ENCODE results near the gene GAPVD1. TPM values are rescaled to one million over a fixed set of nuclear protein-coding genes. Genes with fewer than 3 reads are reported as not detected.

GAPVD1 gene
- total RNA-seq, 1 experiment from 2014 or later: 39.5 TPM

- Histone ChIP-seq H4K91ac (ENCODE audit: insufficient read length, low read depth, low read length) (no peak overlapping the region), H3K23me2 (ENCODE audit: insufficient read length, low read depth, low read length, poor library complexity, severe bottlenecking) (no peaks in the 10 kb centered on the region), H3K4me2 (ENCODE audit: insufficient read depth, insufficient read length, low read length) (no peak overlapping the region), H2AFZ (ENCODE audit: low read length) (no peak overlapping the region), H2BK20ac (ENCODE audit: low read depth, low read length, poor library complexity, severe bottlenecking) (no peak overlapping the region), H3K27ac (ENCODE audit: insufficient read length, low read depth, low read length) (no peak overlapping the region), H3K79me1 (ENCODE audit: insufficient read depth, low read depth, low read length, poor library complexity, severe bottlenecking) (no peaks in the 10 kb centered on the region), H2BK5ac (ENCODE audit: insufficient read length, low read length) (no peak overlapping the region), H3K14ac (ENCODE audit: insufficient read depth, low read length) (no peak overlapping the region), H4K8ac (replicated peaks; ENCODE audit: insufficient read length, low read depth, low read length) (no peak overlapping the region), H3K23ac (ENCODE audit: insufficient read length, low read depth, low read length) (no peak overlapping the region), H2AK5ac (ENCODE audit: insufficient read length, low read length) (no peak overlapping the region), H2BK12ac (ENCODE audit: insufficient read length, low read depth, low read length) (no peak overlapping the region), H3K56ac (ENCODE audit: insufficient read length, low read depth, low read length) (no peak overlapping the region), H3K9ac (ENCODE audit: extremely low read depth, insufficient read length, low read length) (no peak overlapping the region), H3K18ac (ENCODE audit: insufficient read length, low read depth, low read length) (no peak overlapping the region), H4K20me1 (ENCODE audit: control insufficient read depth, insufficient read depth, insufficient read length) (no peaks in the 10 kb centered on the region), H3K9me3 (ENCODE audit: control insufficient read depth, low read depth, low read length) (no peaks in the 10 kb centered on the region), H3T11ph (ENCODE audit: low read length) (no peak overlapping the region), H2BK120ac (ENCODE audit: low read depth, low read length, poor library complexity, severe bottlenecking) (no peak overlapping the region), H3K27me3 (ENCODE audit: insufficient read depth, low read length) (no peaks in the 10 kb centered on the region), H3K4me1 (ENCODE audit: insufficient read depth, low read length) (no peaks in the 10 kb centered on the region), H2BK15ac (ENCODE audit: low read depth, low read length) (no peak overlapping the region), H3K79me2 (ENCODE audit: insufficient read depth, low read length) (no peaks in the 10 kb centered on the region), H4K5ac (ENCODE audit: insufficient read length, low read depth, low read length) (no peak overlapping the region), H3K4ac (ENCODE audit: low read depth, low read length) (no peak overlapping the region)
- H3K9me3 Mint-ChIP-seq: no peaks in the 10 kb centered on the region
- peaks cover 0 to 77% (median 46%) of the 10 kb centered on the region in 3 experiments; a peak in 6 of 7 replicates for H3K36me3 Mint-ChIP-seq (ENCODE audit: insufficient read depth in 1 of 3, low read depth in 3 of 3)
- WGBS (ENCODE audit: extremely low coverage, insufficient read length, low lambda C conversion rate): no CpG with 5 or more reads among the region's 1 CpG
- H3K4me3 Mint-ChIP-seq: no peak overlapping the region
- peak overlapping the region in 1 of 3 experiments; percentile 26; a peak in 2 of 7 replicates for H3K27ac Mint-ChIP-seq
- H3K4me1 Mint-ChIP-seq: no peaks in the 10 kb centered on the region
- no peaks in the 10 kb centered on the region for H3K27me3 Mint-ChIP-seq (ENCODE audit: low read depth)
- DNase-seq: no peak
- no peak for TF ChIP-seq CTCF (conservative IDR thresholded peaks at IDR 0.05)
These were observed 97.4 kb downstream of the GAPVD1 start for GRCh38 chr9:125359011-125359410.

Measured in H9 (cell line).